GM12878 (cell line): ENCODE measurements around the gene LYPD4. TPM values are rescaled to one million over a fixed set of nuclear protein-coding genes. Genes with fewer than 3 reads are reported as not detected.

Experiments used
- ATAC-seq: fragments of 200-7000 bp; cut with Tn5 transposase; 3 replicates; pipeline ENCODE4 v1.9.1; 2020; ENCODE audit warnings: mild to moderate bottlenecking, moderate library complexity
- BruUV-seq: library from RNA; stranded (reverse); fragments of 400-500 nt; replicated peaks from 2 replicates; lab custom pipeline; 2021; lab: Mats Ljungman, UMichigan
- CTCF ChIA-PET: fragments of 300-600 bp; sonication (Branson Sonifier 250); formaldehyde crosslinking; extraction: SDS; loops from one replicate; lab custom pipeline; 2021; ENCODE audit warnings: inconsistent platforms; lab: Yijun Ruan, JAX
- POLR2A ChIA-PET: fragments of 350-600 bp; formaldehyde crosslinking; extraction: SDS; loops from one replicate; lab custom pipeline; 2021; ENCODE audit warnings: inconsistent platforms; lab: Charles Lee
- RAD21 ChIA-PET: fragments of 300-600 bp; sonication (Branson Sonifier 250); formaldehyde crosslinking; loops from one replicate; lab custom pipeline; 2023; ENCODE audit warnings: antibody characterized with exemption; ENCODE audit not compliant: unreplicated experiment; lab: Charles Lee
- SMC1A ChIA-PET: fragments of 300-600 bp; sonication (Branson Sonifier 250); formaldehyde crosslinking; loops from one replicate; lab custom pipeline; 2023; ENCODE audit not compliant: unreplicated experiment, uncharacterized antibody; lab: Charles Lee
- DNase-seq: peaks from one replicate; pipeline ENCODE4 v3.0.0-alpha.2; 2011; ENCODE audit warnings: low read depth, low spot score
- FAIRE-seq: peaks from 3 replicates; lab custom pipeline; 2011; peaks lifted over from hg19 to GRCh38; lab: Jason Lieb, UNC
- H2AFZ ChIP-seq: 2 replicates; pipeline ENCODE4 v1.6.0; 2011; ENCODE audit warnings: low read depth, low read length, control low read depth; ENCODE audit not compliant: control insufficient read depth
- H3K27ac ChIP-seq: 2 replicates; pipeline ENCODE4 v1.5.1; 2011; ENCODE audit warnings: control low read depth; ENCODE audit not compliant: control insufficient read depth, insufficient read depth
- H3K27me3 ChIP-seq, 2 experiments: replicated peaks in 1 of 2; 2 replicates each; pipeline versions ENCODE4 v1.6.0 to v1.6.1; 2011; ENCODE audit warnings: low read length in 1 of 2; ENCODE audit not compliant: control insufficient read depth in 2 of 2, insufficient read depth in 2 of 2
- H3K36me3 ChIP-seq, 2 experiments: 2 replicates each; pipeline ENCODE4 v1.5.1; 2011; ENCODE audit warnings: low read length in 1 of 2; ENCODE audit not compliant: control insufficient read depth in 2 of 2, insufficient read depth in 2 of 2
- H3K4me1 ChIP-seq: 2 replicates; pipeline ENCODE4 v1.6.1; 2011; ENCODE audit warnings: mild to moderate bottlenecking, low read length, moderate library complexity, mixed read lengths; ENCODE audit not compliant: control insufficient read depth, insufficient read depth
- H3K4me2 ChIP-seq: 2 replicates; pipeline ENCODE4 v1.6.0; 2011; ENCODE audit warnings: control low read depth; ENCODE audit not compliant: control insufficient read depth, insufficient read depth
- H3K4me3 ChIP-seq: fragments of 200-600 bp; sonication (generic); 2 replicates; pipeline ENCODE4 v1.5.1; 2016
- H3K79me2 ChIP-seq: 2 replicates; pipeline ENCODE4 v1.6.0; 2011; ENCODE audit warnings: low read length; ENCODE audit not compliant: control insufficient read depth, insufficient read depth
- H3K9ac ChIP-seq: 2 replicates; pipeline ENCODE4 v1.8.0; 2011; ENCODE audit warnings: low read length, control low read depth, mixed read lengths; ENCODE audit not compliant: control insufficient read depth, insufficient read depth
- H3K9me3 ChIP-seq: replicated peaks from 3 replicates; pipeline ENCODE4 v1.5.1; 2011; ENCODE audit warnings: mild to moderate bottlenecking, low read length; ENCODE audit not compliant: control insufficient read depth, insufficient read depth
- H4K20me1 ChIP-seq: 2 replicates; pipeline ENCODE4 v1.6.0; 2011; ENCODE audit not compliant: control insufficient read depth, insufficient read depth
- BHLHE40 ChIP-seq, 2 experiments: fragments of 450-650 bp in 1 of 2; IDR thresholded peaks; 2 replicates each; pipeline ENCODE4 v1.6.1; 2011 to 2017; ENCODE audit warnings: low read depth in 2 of 2, borderline replicate concordance in 1 of 2, improper control_type of control experiment in 1 of 2, low read length in 1 of 2, mild to moderate bottlenecking in 1 of 2
- CBX5 ChIP-seq: sonication (generic); IDR thresholded peaks from 2 replicates; pipeline ENCODE4 v1.6.1; 2016; ENCODE audit warnings: low read depth, moderate library complexity, mild to moderate bottlenecking, inconsistent platforms
- CHD2 ChIP-seq: IDR thresholded peaks from 2 replicates; pipeline ENCODE4 v1.6.1; 2011; ENCODE audit warnings: low read depth, low read length, improper control_type of control experiment, borderline replicate concordance
- ETV6 ChIP-seq, 2 experiments: fragments of 450-650 bp in 1 of 2; IDR thresholded peaks in 1 of 2; conservative IDR thresholded peaks in 1 of 2; 2 replicates each; pipeline ENCODE4 v1.6.1; 2014; ENCODE audit warnings: antibody characterized with exemption in 1 of 2, borderline replicate concordance in 1 of 2, low read depth in 1 of 2, mild to moderate bottlenecking in 1 of 2, moderate library complexity in 1 of 2
- FOXM1 ChIP-seq: IDR thresholded peaks from 2 replicates; pipeline ENCODE4 v1.6.1; 2012; ENCODE audit warnings: low read depth, mild to moderate bottlenecking, inconsistent platforms, low read length, moderate library complexity
- MTA3 ChIP-seq: IDR thresholded peaks from 2 replicates; pipeline ENCODE4 v1.6.1; 2012; ENCODE audit warnings: low read length, inconsistent platforms, borderline replicate concordance
- NKRF ChIP-seq: fragments of 450-650 bp; conservative IDR thresholded peaks from 2 replicates; pipeline ENCODE4 v1.6.1; 2017; ENCODE audit warnings: mild to moderate bottlenecking, moderate library complexity
- POLR2A ChIP-seq: IDR thresholded peaks from 2 replicates; pipeline ENCODE4 v1.6.1; 2011; ENCODE audit warnings: low read depth, mild to moderate bottlenecking, low read length
- POLR2AphosphoS5 ChIP-seq: IDR thresholded peaks from 2 replicates; pipeline ENCODE4 v1.6.1; 2011; ENCODE audit warnings: mild to moderate bottlenecking, low read length, inconsistent platforms
- RAD21 ChIP-seq: IDR thresholded peaks from 2 replicates; pipeline ENCODE4 v1.6.1; 2011; ENCODE audit warnings: mild to moderate bottlenecking, low read depth, low read length, moderate library complexity; ENCODE audit not compliant: insufficient read depth
- SIN3A ChIP-seq: IDR thresholded peaks from 2 replicates; pipeline ENCODE4 v1.6.1; 2012; ENCODE audit warnings: low read depth, low read length, improper control_type of control experiment
- SUZ12 ChIP-seq: fragments of 200-600 bp; sonication (generic); IDR thresholded peaks from one replicate; pipeline ENCODE4 v1.6.1; 2018; ENCODE audit warnings: antibody characterized with exemption, mild to moderate bottlenecking; ENCODE audit not compliant: unreplicated experiment
- TARDBP ChIP-seq: IDR thresholded peaks from 2 replicates; pipeline ENCODE4 v1.6.1; 2016; ENCODE audit warnings: borderline replicate concordance
- WGBS: methylation state at CpG from one replicate; pipeline ENCODE4 v1.1.6; 2016; ENCODE audit warnings: low lambda C conversion rate; ENCODE audit not compliant: insufficient replicate concordance, insufficient coverage; ENCODE audit errors: missing lambda C conversion rate; 5-methylcytosine and 5-hydroxymethylcytosine counted together
- in situ Hi-C: fragments of 300-500 bp; cut with MboI; formaldehyde crosslinking; loops from 9 replicates; pipeline ENCODE4 v1.14.3; 2018; ENCODE audit warnings: mixed read lengths
- intact Hi-C: fragments of 100-400 bp; cut with micrococcal nuclease; formaldehyde crosslinking; loops from one replicate; pipeline ENCODE4 v1.14.2; 2022; ENCODE audit not compliant: unreplicated experiment
- polyA plus RNA-seq, 11 experiments: library from polyadenylated mRNA; depleted of rRNA in 4 of 11; unstranded in 6 of 11; stranded (reverse) in 5 of 11; fragments of >200 nt; fragmentation: Nextera tagmentation in 4 of 11; fragmentation: Illumina TruSeq in 1 of 11; extraction: Ambion mirVana in 4 of 11; extraction: Trizol in 1 of 11; gene quantifications; 1 replicate in 1 of 11; 2 replicates in 10 of 11; pipeline versions ENCODE4 v1.2.1 to v1.2.3, GENCODE V29; 2011 to 2016; ENCODE audit warnings: inconsistent platforms in 2 of 11, missing spikeins in 2 of 11, low read depth in 1 of 11
- total RNA-seq, 4 experiments: library from RNA; depleted of rRNA in 3 of 4; stranded (reverse); fragments of >200 nt in 3 of 4; fragmentation: Illumina TruSeq in 1 of 4; extraction: Trizol in 1 of 4; gene quantifications; 2 replicates each; pipeline versions ENCODE4 v1.2.1 to v1.2.3, GENCODE V29; 2013 to 2021
- TF ChIP-seq, protein P1 (sequence below): fragments of 450-650 bp; IDR thresholded peaks from 2 replicates; pipeline ENCODE4 v1.6.1; 2018; ENCODE audit warnings: borderline replicate concordance, mild to moderate bottlenecking; ENCODE audit not compliant: partially characterized antibody
- TF ChIP-seq, protein P2 (sequence below): fragments of 450-650 bp; IDR thresholded peaks from 2 replicates; pipeline ENCODE4 v1.6.1; 2017; ENCODE audit warnings: borderline replicate concordance

The LYPD4 gene
- total and polyA plus RNA-seq, 10 of the 15 experiments (the other 5 are each of a cell fraction or from before 2014, with no cell fraction given) = not detected

DNA sequence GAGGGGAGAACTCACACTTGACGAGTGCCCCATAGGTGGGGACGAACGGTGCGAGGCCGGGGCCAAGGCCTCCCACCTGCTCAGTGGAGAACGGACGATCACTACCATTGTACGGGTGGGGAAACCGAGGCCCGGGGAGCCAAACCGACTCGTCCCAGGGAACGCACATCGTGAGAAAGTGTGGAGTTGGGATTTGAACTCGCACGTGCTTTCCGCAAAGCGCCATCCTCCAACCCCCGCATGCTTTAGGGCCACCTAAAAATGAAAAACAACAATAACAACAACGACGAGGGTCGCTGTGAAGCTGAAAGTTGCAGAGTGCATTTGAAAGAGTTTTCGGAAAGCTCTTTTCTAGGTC lies 39.0 kb upstream of the LYPD4 start:
- TF ChIP-seq CBX5 (no peak), POLR2A (no peak), RAD21 (no peak), FOXM1 (0 out of 2 replicates have a peak, but pooled peaks have one; percentile 12), TARDBP (0 out of 2 replicates have a peak, but pooled peaks have one; percentile 5), SIN3A (peak; percentile 35; the same call in 1 of the 2 replicates), MTA3 (peak; percentile 73; the same call in 1 of the 2 replicates), SUZ12 (no peak), CHD2 (no peak), ETV6 (conservative IDR thresholded peaks at IDR 0.05 in 1 of 2, IDR thresholded peaks at IDR 0.05 in 1 of 2; ENCODE audit: borderline replicate concordance in 1 of 2, low read depth in 1 of 2) (peak in 1 of 2 experiments; percentile 2; a peak in 1 of 4 replicates), POLR2AphosphoS5 (peak; percentile 0; the same call in 1 of the 2 replicates), NKRF (0 out of 2 replicates have a peak, but pooled peaks have one; percentile 29), BHLHE40 (IDR thresholded peaks at IDR 0.05; ENCODE audit: borderline replicate concordance in 1 of 2, low read depth in 2 of 2, low read length in 1 of 2) (peak; percentile 56 to 81; a peak in 2 of 4 replicates)
- TF ChIP-seq, protein P1, sequence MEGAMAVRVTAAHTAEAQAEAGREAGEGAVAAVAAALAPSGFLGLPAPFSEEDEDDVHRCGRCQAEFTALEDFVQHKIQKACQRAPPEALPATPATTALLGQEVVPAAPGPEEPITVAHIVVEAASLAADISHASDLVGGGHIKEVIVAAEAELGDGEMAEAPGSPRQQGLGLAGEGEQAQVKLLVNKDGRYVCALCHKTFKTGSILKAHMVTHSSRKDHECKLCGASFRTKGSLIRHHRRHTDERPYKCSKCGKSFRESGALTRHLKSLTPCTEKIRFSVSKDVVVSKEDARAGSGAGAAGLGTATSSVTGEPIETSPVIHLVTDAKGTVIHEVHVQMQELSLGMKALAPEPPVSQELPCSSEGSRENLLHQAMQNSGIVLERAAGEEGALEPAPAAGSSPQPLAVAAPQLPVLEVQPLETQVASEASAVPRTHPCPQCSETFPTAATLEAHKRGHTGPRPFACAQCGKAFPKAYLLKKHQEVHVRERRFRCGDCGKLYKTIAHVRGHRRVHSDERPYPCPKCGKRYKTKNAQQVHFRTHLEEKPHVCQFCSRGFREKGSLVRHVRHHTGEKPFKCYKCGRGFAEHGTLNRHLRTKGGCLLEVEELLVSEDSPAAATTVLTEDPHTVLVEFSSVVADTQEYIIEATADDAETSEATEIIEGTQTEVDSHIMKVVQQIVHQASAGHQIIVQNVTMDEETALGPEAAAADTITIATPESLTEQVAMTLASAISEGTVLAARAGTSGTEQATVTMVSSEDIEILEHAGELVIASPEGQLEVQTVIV = no peak
- TF ChIP-seq, protein P2, sequence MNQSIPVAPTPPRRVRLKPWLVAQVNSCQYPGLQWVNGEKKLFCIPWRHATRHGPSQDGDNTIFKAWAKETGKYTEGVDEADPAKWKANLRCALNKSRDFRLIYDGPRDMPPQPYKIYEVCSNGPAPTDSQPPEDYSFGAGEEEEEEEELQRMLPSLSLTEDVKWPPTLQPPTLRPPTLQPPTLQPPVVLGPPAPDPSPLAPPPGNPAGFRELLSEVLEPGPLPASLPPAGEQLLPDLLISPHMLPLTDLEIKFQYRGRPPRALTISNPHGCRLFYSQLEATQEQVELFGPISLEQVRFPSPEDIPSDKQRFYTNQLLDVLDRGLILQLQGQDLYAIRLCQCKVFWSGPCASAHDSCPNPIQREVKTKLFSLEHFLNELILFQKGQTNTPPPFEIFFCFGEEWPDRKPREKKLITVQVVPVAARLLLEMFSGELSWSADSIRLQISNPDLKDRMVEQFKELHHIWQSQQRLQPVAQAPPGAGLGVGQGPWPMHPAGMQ = no peak

More for the DNA sequence above, 39.0 kb upstream of the LYPD4 start:
- CTCF ChIA-PET = interaction anchor here (1.2 to 10.8 kb wide), 4 partner anchors 9 to 54 kb away, joined by 3 to 136 read pairs (median 27); partner anchors contain the start of genes CD79A and RPS19
- no peak for DNase-seq
- Histone ChIP-seq H4K20me1 (no peaks in the 10 kb centered on the region), H3K9ac (peak overlapping the region; percentile 73), H3K4me3 (peak overlapping the region; percentile 89), H3K36me3 (peaks cover 5 to 9% of the 10 kb centered on the region in 2 experiments; a peak in 3 of 4 replicates), H3K27ac (peak overlapping the region; percentile 87), H3K4me1 (peaks cover 33% of the 10 kb centered on the region), H3K9me3 (no peaks in the 10 kb centered on the region), H2AFZ (peak overlapping the region; percentile 21; the same call in 1 of the 2 replicates), H3K79me2 (peaks cover 73% of the 10 kb centered on the region), H3K4me2 (peak overlapping the region; percentile 52), H3K27me3 (no peaks in the 10 kb centered on the region)
- RAD21 ChIA-PET = interaction anchor here (7.1 kb wide), 1 partner anchor 9 kb away, joined by 120 read pairs; the partner anchor contains the start of gene CD79A
- peak; percentile 9 for ATAC-seq
- FAIRE-seq = peak; percentile 41
- POLR2A ChIA-PET = interaction anchor here (0.6 to 6.9 kb wide), 5 partner anchors 11 to 623 kb away, joined by 3 to 90 read pairs (median 8); partner anchors contain the start of gene RPS19
- intact Hi-C loops = no loop called here
- in situ Hi-C loops = no loop called here
- BruUV-seq = TSS peak; percentile 91
- under 1% methylated on average over 23 of the region's 23 CpGs for WGBS
- SMC1A ChIA-PET = interaction anchor here (0.7 to 2.1 kb wide), 2 partner anchors 20 to 24 kb away, joined by 3 to 6 read pairs; partner anchors contain the start of gene RPS19
